Endothelial cell (in vitro differentiated cells): Measurements from ENCODE around the gene SFRP5. TPM values are rescaled to one million over a fixed set of nuclear protein-coding genes. Genes with fewer than 3 reads are reported as not detected.

Source experiments
- DNase-seq: peaks from one replicate; pipeline ENCODE4 v3.0.0; 2021; ENCODE audit warnings: low spot score
- H3K27ac Mint-ChIP-seq: one replicate; pipeline ENCODE4 v1.8.0; 2021; ENCODE audit warnings: mixed read lengths, inconsistent platforms; ENCODE audit not compliant: unreplicated experiment
- H3K27me3 Mint-ChIP-seq: one replicate; pipeline ENCODE4 v1.8.0; 2021; ENCODE audit warnings: mild to moderate bottlenecking, moderate library complexity, mixed read lengths, inconsistent platforms; ENCODE audit not compliant: unreplicated experiment
- H3K36me3 Mint-ChIP-seq: one replicate; pipeline ENCODE4 v1.8.0; 2021; ENCODE audit warnings: mild to moderate bottlenecking, low read depth, mixed read lengths, inconsistent platforms; ENCODE audit not compliant: unreplicated experiment
- H3K4me1 Mint-ChIP-seq: one replicate; pipeline ENCODE4 v1.8.0; 2021; ENCODE audit warnings: mild to moderate bottlenecking, mixed read lengths, inconsistent platforms; ENCODE audit not compliant: unreplicated experiment
- H3K4me3 Mint-ChIP-seq: one replicate; pipeline ENCODE4 v1.8.0; 2021; ENCODE audit warnings: mild to moderate bottlenecking, mixed read lengths, inconsistent platforms; ENCODE audit not compliant: unreplicated experiment
- H3K9me3 Mint-ChIP-seq: one replicate; pipeline ENCODE4 v1.8.0; 2021; ENCODE audit warnings: mixed read lengths, inconsistent platforms; ENCODE audit not compliant: unreplicated experiment
- CTCF ChIP-seq: fragments of 200-600 bp; sonication (generic); IDR thresholded peaks from one replicate; pipeline ENCODE4 v1.5.0; 2021; ENCODE audit warnings: antibody characterized with exemption; ENCODE audit not compliant: unreplicated experiment
- total RNA-seq: library from RNA; stranded (reverse); fragmentation: NEBNext Ultra II Directional; extraction: Animal tissue kit (Norgen Biotek cat#: 25700); gene quantifications from one replicate; pipeline ENCODE4 v1.2.1, GENCODE V29; 2021; ENCODE audit not compliant: unreplicated experiment

The SFRP5 gene
- total RNA-seq, 1 donor from 2014 or later = 3.5 TPM

- H3K36me3 Mint-ChIP-seq = peaks cover 48% of the 10 kb centered on the region
- no peak for TF ChIP-seq CTCF
- no peak for DNase-seq
- H3K9me3 Mint-ChIP-seq = no peaks in the 10 kb centered on the region
- H3K4me1 Mint-ChIP-seq = no peaks in the 10 kb centered on the region
- H3K27ac Mint-ChIP-seq = no peak overlapping the region
- peaks cover 4% of the 10 kb centered on the region for H3K27me3 Mint-ChIP-seq
- no peak overlapping the region for H3K4me3 Mint-ChIP-seq
These were observed 18.8 kb downstream of the SFRP5 start for GRCh38 chr10:97752956-97753355.

- no peak overlapping the region for H3K27ac Mint-ChIP-seq
These were observed 23.7 kb downstream of the SFRP5 start for GRCh38 chr10:97748116-97748515.

GRCh38 chr10:97747573-97747972 is 24.2 kb downstream of the SFRP5 start:
- H3K27me3 Mint-ChIP-seq = peaks cover 5% of the 10 kb centered on the region
- no peak overlapping the region for H3K27ac Mint-ChIP-seq
- no peak overlapping the region for H3K4me3 Mint-ChIP-seq
- H3K4me1 Mint-ChIP-seq = peaks cover 3% of the 10 kb centered on the region
- TF ChIP-seq CTCF = no peak
- no peak for DNase-seq
- H3K36me3 Mint-ChIP-seq = peaks cover 37% of the 10 kb centered on the region
- no peaks in the 10 kb centered on the region for H3K9me3 Mint-ChIP-seq

More at GRCh38 chr10:97748116-97748515, 23.7 kb downstream of the SFRP5 start:
- DNase-seq = no peak
- Mint-ChIP-seq H3K36me3 (peaks cover 37% of the 10 kb centered on the region), H3K27me3 (peaks cover 4% of the 10 kb centered on the region), H3K4me3 (no peak overlapping the region), H3K4me1 (peaks cover 3% of the 10 kb centered on the region), H3K9me3 (no peaks in the 10 kb centered on the region)
- TF ChIP-seq CTCF = no peak

- peaks cover 36% of the 10 kb centered on the region for H3K36me3 Mint-ChIP-seq
- H3K27ac Mint-ChIP-seq = no peak overlapping the region
- no peak for TF ChIP-seq CTCF
- H3K4me1 Mint-ChIP-seq = peaks cover 3% of the 10 kb centered on the region
- H3K4me3 Mint-ChIP-seq = no peak overlapping the region
- no peaks in the 10 kb centered on the region for H3K9me3 Mint-ChIP-seq
- H3K27me3 Mint-ChIP-seq = peaks cover 5% of the 10 kb centered on the region
- no peak for DNase-seq
These were observed 27.3 kb downstream of the SFRP5 start for GRCh38 chr10:97744405-97745035.

- H3K9me3 Mint-ChIP-seq = no peaks in the 10 kb centered on the region
- peaks cover 37% of the 10 kb centered on the region for H3K36me3 Mint-ChIP-seq
- H3K4me3 Mint-ChIP-seq = no peak overlapping the region
These were observed 28.4 kb downstream of the SFRP5 start for GRCh38 chr10:97743169-97743943.

More at GRCh38 chr10:97743169-97743943, 28.4 kb downstream of the SFRP5 start:
- no peak for TF ChIP-seq CTCF
- no peak for DNase-seq
- Mint-ChIP-seq H3K27me3 (peaks cover 5% of the 10 kb centered on the region), H3K27ac (no peak overlapping the region), H3K4me1 (peaks cover 6% of the 10 kb centered on the region)
